Uterus (tissue), 4 donors: ENCODE results near the gene NUP50. TPM values are rescaled to one million over a fixed set of nuclear protein-coding genes. Genes with fewer than 3 reads are reported as not detected.

ENCODE experiments used
- DNase-seq, 2 donors: peaks; one replicate each; pipeline ENCODE4 v3.0.0-alpha.2; 2019 to 2020
- H3K27ac ChIP-seq, 2 donors: fragments of 200-600 bp; sonication (generic); 1 replicate in 1 of 2; 2 replicates in 1 of 2; pipeline ENCODE4 v1.5.1; 2016 to 2018
- H3K27me3 ChIP-seq, 2 donors: fragments of 200-600 bp; sonication (generic); one replicate each; pipeline ENCODE4 v1.5.1; 2018 to 2019; ENCODE audit warnings: control low read depth in 1 of 2
- H3K36me3 ChIP-seq, 2 donors: fragments of 200-600 bp; sonication (generic); one replicate each; pipeline ENCODE4 v1.5.1; 2019; ENCODE audit warnings: control low read depth in 1 of 2
- H3K4me1 ChIP-seq, 2 donors: fragments of 200-600 bp; sonication (generic); one replicate each; pipeline ENCODE4 v1.5.1; 2018 to 2019; ENCODE audit warnings: control low read depth in 1 of 2
- H3K4me3 ChIP-seq, 2 donors: fragments of 200-600 bp; sonication (generic); 1 replicate in 1 of 2; 2 replicates in 1 of 2; pipeline ENCODE4 v1.5.1; 2018 to 2019; ENCODE audit warnings: mild to moderate bottlenecking in 1 of 2
- H3K9me3 ChIP-seq, 2 donors: fragments of 200-600 bp; sonication (generic); one replicate each; pipeline ENCODE4 v1.5.1; 2019; ENCODE audit warnings: control low read depth in 1 of 2
- POLR2A ChIP-seq, 2 donors: fragments of 450-650 bp; IDR thresholded peaks; one replicate each; pipeline ENCODE4 v1.6.1; 2016; ENCODE audit warnings: antibody characterized with exemption in 2 of 2, mild to moderate bottlenecking in 1 of 2, moderate library complexity in 1 of 2
- intact Hi-C: fragments of 100-400 bp; cut with DNase I; formaldehyde crosslinking; loops from one replicate; pipeline ENCODE4 v1.15.1; 2023; ENCODE audit warnings: low total_unique reads
- total RNA-seq, 4 donors: library from RNA; depleted of rRNA in 3 of 4; stranded (reverse); fragments of >200 nt in 3 of 4; gene quantifications; one replicate each; pipeline versions ENCODE4 v1.1.0 to v1.2.4, GENCODE V29; 2014 to 2023
- TF ChIP-seq, protein P1 (sequence below), 4 experiments: fragments of 200-600 bp in 2 of 4; fragments of 450-650 bp in 2 of 4; sonication (generic) in 2 of 4; IDR thresholded peaks; one replicate each; pipeline ENCODE4 v1.5.1; 2016 to 2019; ENCODE audit warnings: antibody characterized with exemption in 4 of 4, mild to moderate bottlenecking in 2 of 4, moderate library complexity in 1 of 4
- donor health status: DM: yes; HTN: yes; CAD: no.

Gene NUP50
- total RNA-seq, 4 donors from 2014 or later: 45.7 to 558 (median 101) TPM

DNA sequence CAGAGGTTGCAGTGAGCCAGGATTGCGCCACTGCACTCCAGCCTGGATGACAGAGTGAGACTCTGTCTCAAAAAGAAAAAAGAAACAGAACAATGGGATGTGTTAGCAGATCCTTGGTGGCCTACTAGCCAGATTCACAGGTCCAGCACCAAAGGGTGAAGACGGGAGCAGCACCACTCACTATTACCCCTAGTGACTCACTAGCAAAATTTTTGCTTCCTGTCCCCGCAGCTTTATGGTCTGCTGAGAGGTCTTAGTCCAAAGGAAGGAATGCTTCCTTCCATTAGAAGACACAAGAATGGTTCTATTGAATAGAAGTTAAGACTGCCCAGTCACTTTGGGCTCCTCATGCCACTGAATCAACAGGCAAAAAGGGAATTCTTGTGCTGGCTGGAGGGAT lies 35.9 kb upstream of the NUP50 start:
- intact Hi-C loops: no loop called here
- Histone ChIP-seq H3K27me3 (no peaks in the 10 kb centered on the region), H3K9me3 (no peaks in the 10 kb centered on the region), H3K27ac (no peak overlapping the region), H3K36me3 (no peaks in the 10 kb centered on the region), H3K4me1 (no peaks in the 10 kb centered on the region), H3K4me3 (no peak overlapping the region)
- DNase-seq: no peak
- no peak for TF ChIP-seq POLR2A (IDR thresholded peaks at IDR 0.05)
- TF ChIP-seq, protein P1, sequence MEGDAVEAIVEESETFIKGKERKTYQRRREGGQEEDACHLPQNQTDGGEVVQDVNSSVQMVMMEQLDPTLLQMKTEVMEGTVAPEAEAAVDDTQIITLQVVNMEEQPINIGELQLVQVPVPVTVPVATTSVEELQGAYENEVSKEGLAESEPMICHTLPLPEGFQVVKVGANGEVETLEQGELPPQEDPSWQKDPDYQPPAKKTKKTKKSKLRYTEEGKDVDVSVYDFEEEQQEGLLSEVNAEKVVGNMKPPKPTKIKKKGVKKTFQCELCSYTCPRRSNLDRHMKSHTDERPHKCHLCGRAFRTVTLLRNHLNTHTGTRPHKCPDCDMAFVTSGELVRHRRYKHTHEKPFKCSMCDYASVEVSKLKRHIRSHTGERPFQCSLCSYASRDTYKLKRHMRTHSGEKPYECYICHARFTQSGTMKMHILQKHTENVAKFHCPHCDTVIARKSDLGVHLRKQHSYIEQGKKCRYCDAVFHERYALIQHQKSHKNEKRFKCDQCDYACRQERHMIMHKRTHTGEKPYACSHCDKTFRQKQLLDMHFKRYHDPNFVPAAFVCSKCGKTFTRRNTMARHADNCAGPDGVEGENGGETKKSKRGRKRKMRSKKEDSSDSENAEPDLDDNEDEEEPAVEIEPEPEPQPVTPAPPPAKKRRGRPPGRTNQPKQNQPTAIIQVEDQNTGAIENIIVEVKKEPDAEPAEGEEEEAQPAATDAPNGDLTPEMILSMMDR (IDR thresholded peaks at IDR 0.05): no peak

DNA sequence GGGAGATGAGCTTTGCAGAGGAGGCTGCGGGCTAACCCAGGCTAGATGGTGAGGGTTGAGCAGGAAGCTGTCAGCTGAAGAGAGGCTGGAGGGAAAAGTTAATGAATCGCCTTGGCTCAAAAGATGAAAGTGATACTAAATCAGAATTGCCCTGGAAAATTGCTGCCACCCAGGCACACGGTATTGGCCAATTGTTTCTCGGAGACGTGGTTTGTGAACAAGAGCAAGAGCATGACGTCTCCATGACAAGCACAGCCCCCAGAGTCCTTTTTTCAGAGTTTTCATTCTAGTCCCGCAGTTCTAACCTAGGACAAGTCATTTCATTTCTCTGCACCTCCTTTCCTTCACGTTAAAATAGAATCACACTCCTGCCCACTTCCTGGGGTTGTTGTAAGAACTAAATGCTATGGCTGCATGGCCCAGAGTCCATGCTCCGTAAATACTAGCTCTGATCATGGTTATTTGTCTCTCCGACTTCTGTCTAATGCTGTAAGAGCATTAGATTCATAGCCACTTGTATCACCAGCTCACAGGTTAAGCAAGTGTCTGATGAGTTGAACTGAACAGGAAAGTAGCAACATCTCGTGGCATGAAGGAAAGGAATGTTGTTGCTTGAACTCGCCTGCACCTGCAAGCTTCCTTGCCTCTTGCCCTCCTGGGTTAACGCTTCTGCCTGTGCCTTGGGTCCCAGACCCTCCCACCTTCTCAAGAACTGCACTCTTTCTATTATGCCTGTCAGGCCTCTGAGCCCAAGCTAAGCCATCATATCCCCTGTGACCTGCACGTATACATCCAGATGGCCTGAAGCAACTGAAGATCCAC lies 33.8 kb upstream of the NUP50 start:
- no peak for TF ChIP-seq POLR2A (IDR thresholded peaks at IDR 0.05)
- TF ChIP-seq, protein P1 (IDR thresholded peaks at IDR 0.05): no peak
- H3K4me3 ChIP-seq: no peak overlapping the region
- no peak for DNase-seq
- intact Hi-C loops: no loop called here
- H3K27ac ChIP-seq: no peak overlapping the region
- H3K27me3 ChIP-seq: no peaks in the 10 kb centered on the region
- H3K9me3 ChIP-seq: no peaks in the 10 kb centered on the region
- H3K4me1 ChIP-seq: no peaks in the 10 kb centered on the region
- H3K36me3 ChIP-seq: no peaks in the 10 kb centered on the region

DNA sequence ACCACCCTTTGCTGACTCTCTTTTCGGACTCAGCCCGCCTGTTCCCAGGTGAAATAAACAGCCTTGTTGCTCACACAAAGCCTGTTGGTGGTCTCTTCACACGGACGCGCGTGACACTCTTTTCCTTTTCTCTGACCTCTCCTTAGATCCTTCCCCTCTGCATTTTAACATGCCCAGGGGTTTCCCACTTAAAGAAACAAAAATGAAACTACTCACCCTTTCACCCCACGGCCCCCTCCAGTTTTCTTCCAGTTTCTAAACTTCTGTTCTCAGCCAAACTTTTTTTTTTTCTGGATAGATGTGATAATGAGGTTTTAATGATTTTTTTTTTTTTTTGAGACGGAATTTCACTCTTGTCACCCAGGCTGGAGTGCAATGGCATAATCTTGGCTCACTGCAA lies 32.8 kb upstream of the NUP50 start:
- no peaks in the 10 kb centered on the region for H3K9me3 ChIP-seq
- no peak overlapping the region for H3K27ac ChIP-seq
- no peaks in the 10 kb centered on the region for H3K36me3 ChIP-seq
- H3K4me1 ChIP-seq: no peaks in the 10 kb centered on the region
- intact Hi-C loops: no loop called here
- H3K27me3 ChIP-seq: no peaks in the 10 kb centered on the region
- no peak for TF ChIP-seq POLR2A (IDR thresholded peaks at IDR 0.05)
- TF ChIP-seq, protein P1 (IDR thresholded peaks at IDR 0.05): no peak
- no peak for DNase-seq
- no peak overlapping the region for H3K4me3 ChIP-seq

DNA sequence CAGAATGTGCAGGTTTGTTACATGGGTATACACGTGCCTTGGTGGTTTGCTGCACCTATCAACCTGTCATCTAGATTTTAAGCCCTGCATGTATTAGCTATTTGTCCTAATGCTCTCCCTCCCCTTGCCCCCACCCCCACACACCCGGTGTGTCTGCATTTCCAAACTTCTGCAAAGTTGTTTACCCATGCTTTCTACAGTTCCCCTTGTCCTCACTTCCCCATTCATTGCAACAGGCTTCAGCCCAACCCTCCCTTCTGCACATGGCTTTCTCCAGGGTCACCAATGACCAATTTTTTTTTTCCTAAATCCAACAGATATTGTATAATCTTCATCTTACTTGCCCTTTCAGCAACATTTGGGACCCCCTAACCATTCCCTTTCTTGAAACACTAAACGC lies 32.0 kb upstream of the NUP50 start:
- TF ChIP-seq POLR2A (IDR thresholded peaks at IDR 0.05): no peak
- TF ChIP-seq, protein P1 (IDR thresholded peaks at IDR 0.05): no peak
- intact Hi-C loops: no loop called here
- Histone ChIP-seq H3K36me3 (no peaks in the 10 kb centered on the region), H3K4me1 (no peaks in the 10 kb centered on the region), H3K4me3 (no peak overlapping the region), H3K9me3 (no peaks in the 10 kb centered on the region), H3K27me3 (no peaks in the 10 kb centered on the region), H3K27ac (no peak overlapping the region)
- DNase-seq: no peak

DNA sequence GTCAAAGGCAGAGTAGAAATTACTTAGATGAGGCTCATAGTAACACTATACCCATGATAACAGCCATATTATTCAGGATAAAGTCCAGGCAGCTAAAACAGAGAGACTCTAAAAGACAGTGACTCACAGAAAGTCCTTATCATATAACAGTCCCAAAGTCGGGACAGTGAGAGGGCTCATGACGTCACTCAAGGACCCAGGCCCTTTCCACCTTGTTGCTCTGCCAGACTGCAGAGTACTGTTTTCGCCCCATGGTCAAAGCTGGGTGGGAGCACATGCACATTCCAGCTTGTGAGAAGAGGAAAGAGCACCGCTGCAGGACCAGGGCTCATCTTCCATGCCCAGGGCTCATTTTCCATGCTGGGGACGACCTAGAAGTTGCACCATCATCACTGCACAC lies 29.4 kb upstream of the NUP50 start:
- H3K4me1 ChIP-seq: no peaks in the 10 kb centered on the region
- H3K36me3 ChIP-seq: no peaks in the 10 kb centered on the region
- DNase-seq: no peak
- intact Hi-C loops: no loop called here
- no peak overlapping the region for H3K4me3 ChIP-seq
- no peaks in the 10 kb centered on the region for H3K9me3 ChIP-seq
- H3K27ac ChIP-seq: no peak overlapping the region
- H3K27me3 ChIP-seq: no peaks in the 10 kb centered on the region
- TF ChIP-seq, protein P1 (IDR thresholded peaks at IDR 0.05): no peak
- no peak for TF ChIP-seq POLR2A (IDR thresholded peaks at IDR 0.05)
